RKO (cell line): ENCODE results near the gene HOXB3.

Source experiments
- DNase-seq: peaks from one replicate; pipeline ENCODE4 v3.0.0-alpha.2; 2016; ENCODE audit warnings: low spot score

The HOXB3 gene

GRCh38 chr17:48625495-48626244 lies 35.6 kb upstream of the HOXB3 start:
- peak; percentile 21 for DNase-seq

- DNase-seq: peak; percentile 50
These were observed 34.8 kb upstream of the HOXB3 start for GRCh38 chr17:48624544-48625494.

GRCh38 chr17:48624118-48624517 lies 34.1 kb upstream of the HOXB3 start:
- DNase-seq: no peak

- DNase-seq: no peak
These were observed 33.5 kb upstream of the HOXB3 start for GRCh38 chr17:48623583-48623982.

- DNase-seq: no peak
These were observed 32.8 kb upstream of the HOXB3 start for GRCh38 chr17:48622857-48623256.

GRCh38 chr17:48621410-48622392 lies 31.7 kb upstream of the HOXB3 start:
- DNase-seq: no peak

- DNase-seq: no peak
These were observed 30.6 kb upstream of the HOXB3 start for GRCh38 chr17:48620461-48621139.

- no peak for DNase-seq
These were observed 29.9 kb upstream of the HOXB3 start for GRCh38 chr17:48619826-48620449.

GRCh38 chr17:48618256-48618896 lies 28.3 kb upstream of the HOXB3 start:
- DNase-seq: peak; percentile 82

- no peak for DNase-seq
These were observed 27.6 kb upstream of the HOXB3 start for GRCh38 chr17:48617471-48618255.

- DNase-seq: no peak
These were observed 26.9 kb upstream of the HOXB3 start for GRCh38 chr17:48616717-48617470.

GRCh38 chr17:48615963-48616716 lies 26.1 kb upstream of the HOXB3 start:
- DNase-seq: no peak

- no peak for DNase-seq
These were observed 25.3 kb upstream of the HOXB3 start, which contains the start of gene HOXB8 for GRCh38 chr17:48615047-48615962. Gene HOXB8, minus strand, starts transcription at chr17:48615292. Its CDS starts 588 bp downstream, at chr17:48614704.

GRCh38 chr17:48613862-48614694 lies 24.0 kb upstream of the HOXB3 start:
- peak; percentile 51 for DNase-seq

- DNase-seq: peak; percentile 70
These were observed 23.0 kb upstream of the HOXB3 start for GRCh38 chr17:48612854-48613691.
